LoVo (cell line): ENCODE results near the gene MYADM.

Experiments
- DNase-seq: peaks from one replicate; pipeline ENCODE4 v3.0.0-alpha.2; 2016; ENCODE audit warnings: low spot score

The MYADM gene

GRCh38 chr19:53915000-53915399 lies 47.3 kb downstream of the MYADM start:
- no peak for DNase-seq

GRCh38 chr19:53916004-53916403 lies 48.3 kb downstream of the MYADM start:
- no peak for DNase-seq

- DNase-seq, result no peak
Observed at GRCh38 chr19:53917356-53917755, 49.7 kb downstream of the MYADM start.
